MCF 10A (cell line): Measurements from ENCODE around the gene APOLD1. TPM values are rescaled to one million over a fixed set of nuclear protein-coding genes. Genes with fewer than 3 reads are reported as not detected.

Experiments
- BruUV-seq: library from RNA; stranded (reverse); fragments of 400-500 nt; replicated peaks from 2 replicates; lab custom pipeline; 2021; lab: Mats Ljungman, UMichigan
- CTCF ChIA-PET: fragments of 300-600 bp; sonication (Branson Sonifier 250); formaldehyde crosslinking; extraction: SDS; loops from one replicate; lab custom pipeline; 2021; ENCODE audit warnings: antibody characterized with exemption, inconsistent platforms; lab: Yijun Ruan, JAX
- POLR2A ChIA-PET: fragments of 300-600, 350-650 bp; sonication (Branson Sonifier 250); formaldehyde crosslinking; extraction: SDS; loops from one replicate; lab custom pipeline; 2020; ENCODE audit warnings: antibody characterized with exemption, inconsistent platforms; lab: Yijun Ruan, JAX
- DNase-seq: peaks from one replicate; pipeline ENCODE4 v3.0.0-alpha.2; 2018; ENCODE audit not compliant: unreplicated experiment
- H3K27ac Mint-ChIP-seq: one replicate; pipeline ENCODE4 v1.8.0; 2022; ENCODE audit warnings: mild to moderate bottlenecking, low read depth, mixed read lengths; ENCODE audit not compliant: unreplicated experiment
- H3K27me3 Mint-ChIP-seq: one replicate; pipeline ENCODE4 v1.8.0; 2022; ENCODE audit warnings: mixed read lengths; ENCODE audit not compliant: insufficient read depth, unreplicated experiment
- H3K36me3 Mint-ChIP-seq: one replicate; pipeline ENCODE4 v1.8.0; 2022; ENCODE audit warnings: mild to moderate bottlenecking, moderate library complexity, mixed read lengths; ENCODE audit not compliant: insufficient read depth, unreplicated experiment
- H3K4me1 Mint-ChIP-seq: one replicate; pipeline ENCODE4 v1.8.0; 2022; ENCODE audit warnings: mixed read lengths; ENCODE audit not compliant: insufficient read depth, unreplicated experiment
- H3K4me3 Mint-ChIP-seq: one replicate; pipeline ENCODE4 v1.8.0; 2022; ENCODE audit warnings: mild to moderate bottlenecking, moderate library complexity, mixed read lengths; ENCODE audit not compliant: unreplicated experiment
- H3K9me3 Mint-ChIP-seq: one replicate; pipeline ENCODE4 v1.8.0; 2022; ENCODE audit warnings: mixed read lengths; ENCODE audit not compliant: unreplicated experiment
- CTCF ChIP-seq: fragments of 200-600 bp; IDR thresholded peaks from one replicate; pipeline ENCODE4 v1.8.0; 2022; ENCODE audit warnings: antibody characterized with exemption, mild to moderate bottlenecking; ENCODE audit not compliant: unreplicated experiment
- intact Hi-C: fragments of 100-400 bp; cut with micrococcal nuclease; formaldehyde crosslinking; loops from 2 replicates; pipeline ENCODE4 v1.14.1; 2022
- total RNA-seq: library from RNA; stranded (reverse); gene quantifications from 2 replicates; pipeline ENCODE4 v1.2.3, GENCODE V29; 2022

Gene APOLD1
- total RNA-seq, 1 experiment from 2014 or later: 8.0 TPM

- H3K4me3 Mint-ChIP-seq: no peak overlapping the region
- no peaks in the 10 kb centered on the region for H3K9me3 Mint-ChIP-seq
- BruUV-seq: no TSS peak
- TF ChIP-seq CTCF: no peak
- H3K4me1 Mint-ChIP-seq: peaks cover 31% of the 10 kb centered on the region
- ChIA-PET CTCF (interaction anchor here (0.7 to 1.1 kb wide), 5 partner anchors 26 to 364 kb away, joined by 3 to 5 read pairs (median 4); no protein-coding TSS in a partner anchor), POLR2A (interaction anchor here (0.7 to 1.1 kb wide), 5 partner anchors 8 to 25 kb away, joined by 3 to 4 read pairs (median 3); partner anchors contain the start of gene CDKN1B)
- DNase-seq: no peak
- no peaks in the 10 kb centered on the region for H3K27me3 Mint-ChIP-seq
- H3K36me3 Mint-ChIP-seq: no peaks in the 10 kb centered on the region
- H3K27ac Mint-ChIP-seq: no peak overlapping the region
- intact Hi-C loops: no loop called here
These were observed 43.8 kb upstream of the APOLD1 start for GRCh38 chr12:12741660-12742059.

- TF ChIP-seq CTCF: no peak
- Mint-ChIP-seq H3K4me1 (peaks cover 11% of the 10 kb centered on the region), H3K27me3 (no peaks in the 10 kb centered on the region), H3K36me3 (no peaks in the 10 kb centered on the region), H3K9me3 (no peaks in the 10 kb centered on the region), H3K27ac (no peak overlapping the region), H3K4me3 (no peak overlapping the region)
- DNase-seq: no peak
- intact Hi-C loops: no loop called here
- ChIA-PET POLR2A (interaction anchor here (1.9 kb wide), 1 partner anchor 14 kb away, joined by 5 read pairs; no protein-coding TSS in a partner anchor), CTCF (interaction anchor here (4.1 kb wide), 1 partner anchor 8 kb away, joined by 42 read pairs; no protein-coding TSS in a partner anchor)
- BruUV-seq: no TSS peak
These were observed 40.7 kb upstream of the APOLD1 start for GRCh38 chr12:12744546-12745305.

GRCh38 chr12:12745576-12746211, 39.8 kb upstream of the APOLD1 start:
- intact Hi-C loops: no loop called here
- DNase-seq: no peak

More at GRCh38 chr12:12745576-12746211, 39.8 kb upstream of the APOLD1 start:
- POLR2A ChIA-PET: interaction anchor here (0.6 to 1.0 kb wide), 2 partner anchors 11 to 401 kb away, joined by 3 read pairs; no protein-coding TSS in a partner anchor
- Mint-ChIP-seq H3K4me1 (peaks cover 11% of the 10 kb centered on the region), H3K4me3 (no peak overlapping the region), H3K36me3 (no peaks in the 10 kb centered on the region), H3K27me3 (no peaks in the 10 kb centered on the region), H3K9me3 (no peaks in the 10 kb centered on the region), H3K27ac (no peak overlapping the region)
- CTCF ChIA-PET: interaction anchor here (4.1 kb wide), 1 partner anchor 9 kb away, joined by 42 read pairs; no protein-coding TSS in a partner anchor
- no peak for TF ChIP-seq CTCF
- BruUV-seq: no TSS peak
